HepG2 (cell line): ENCODE results near the gene UBALD1. TPM values are rescaled to one million over a fixed set of nuclear protein-coding genes. Genes with fewer than 3 reads are reported as not detected.

Experiments
- CENPT ChIP-seq: sonication (generic); formaldehyde crosslinking; IDR thresholded peaks from 2 replicates; pipeline ENCODE4 v1.8.0; 2022; ENCODE audit warnings: low read depth, mild to moderate bottlenecking, moderate library complexity, missing genetic modification reagents
- CTCF ChIP-seq: sonication (generic); formaldehyde crosslinking; IDR thresholded peaks from 2 replicates; pipeline ENCODE4 v1.5.0; 2020; ENCODE audit warnings: mild to moderate bottlenecking, missing genetic modification reagents, moderate library complexity
- GFI1 ChIP-seq: sonication (generic); formaldehyde crosslinking; IDR thresholded peaks from 2 replicates; pipeline ENCODE4 v1.5.0; 2020; ENCODE audit warnings: missing genetic modification reagents, mild to moderate bottlenecking, borderline replicate concordance
- HNRNPLL ChIP-seq: fragments of 200-400 bp; formaldehyde crosslinking; IDR thresholded peaks from 2 replicates; pipeline ENCODE4 v1.6.1; 2017; ENCODE audit warnings: mild to moderate bottlenecking, low read depth, low read length; ENCODE audit not compliant: poor library complexity, severe bottlenecking
- HOXD1 ChIP-seq: sonication (generic); formaldehyde crosslinking; IDR thresholded peaks from 2 replicates; pipeline ENCODE4 v1.5.0; 2020; ENCODE audit warnings: missing genetic modification reagents
- KLF6 ChIP-seq: IDR thresholded peaks from 2 replicates; pipeline ENCODE4 v1.8.0; 2016; ENCODE audit warnings: missing biosample characterization, missing genetic modification reagents
- PRDM10 ChIP-seq: sonication (generic); formaldehyde crosslinking; IDR thresholded peaks from 2 replicates; pipeline ENCODE4 v1.4.0; 2020; ENCODE audit warnings: low read depth, missing genetic modification reagents
- RXRB ChIP-seq: IDR thresholded peaks from 2 replicates; pipeline ENCODE4 v1.6.1; 2016; ENCODE audit warnings: borderline replicate concordance, missing genetic modification reagents, missing compliant biosample characterization
- SRSF1 ChIP-seq: fragments of 200-400 bp; formaldehyde crosslinking; optimal IDR thresholded peaks from 2 replicates; pipeline ENCODE3; 2017; ENCODE audit warnings: mild to moderate bottlenecking, low read depth, low read length, moderate library complexity
- TBX2 ChIP-seq: sonication (generic); formaldehyde crosslinking; IDR thresholded peaks from 2 replicates; pipeline ENCODE4 v1.5.0; 2020; ENCODE audit warnings: missing genetic modification reagents, mild to moderate bottlenecking, borderline replicate concordance
- ZNF446 ChIP-seq: sonication (generic); formaldehyde crosslinking; IDR thresholded peaks from 2 replicates; pipeline ENCODE4 v1.5.0; 2020; ENCODE audit warnings: mild to moderate bottlenecking, missing genetic modification reagents
- ZNF501 ChIP-seq: sonication (generic); formaldehyde crosslinking; IDR thresholded peaks from 2 replicates; pipeline ENCODE4 v1.5.1; 2020; ENCODE audit warnings: mild to moderate bottlenecking, moderate library complexity, missing genetic modification reagents
- ZNF510 ChIP-seq: sonication (generic); formaldehyde crosslinking; IDR thresholded peaks from 2 replicates; pipeline ENCODE4 v1.4.0; 2020; ENCODE audit warnings: low read depth, mild to moderate bottlenecking, missing genetic modification reagents
- ZNF780A ChIP-seq: sonication (generic); formaldehyde crosslinking; IDR thresholded peaks from 2 replicates; pipeline ENCODE4 v1.8.0; 2022; ENCODE audit warnings: mild to moderate bottlenecking, missing genetic modification reagents, moderate library complexity
- ZNF816 ChIP-seq: sonication (generic); formaldehyde crosslinking; IDR thresholded peaks from 2 replicates; pipeline ENCODE4 v1.8.0; 2022; ENCODE audit warnings: missing genetic modification reagents, mild to moderate bottlenecking, borderline replicate concordance
- ZNF841 ChIP-seq: sonication (generic); formaldehyde crosslinking; IDR thresholded peaks from 2 replicates; pipeline ENCODE4 v1.8.1; 2023; ENCODE audit warnings: missing genetic modification reagents, borderline replicate concordance
- polyA plus RNA-seq, 8 experiments: library from polyadenylated mRNA; depleted of rRNA in 3 of 8; stranded (reverse) in 7 of 8; unstranded in 1 of 8; fragments of >200 nt; fragmentation: Illumina TruSeq in 4 of 8; extraction: Trizol in 4 of 8; gene quantifications; 2 replicates each; pipeline versions ENCODE4 v1.2.1 to v1.2.3, GENCODE V29; 2011 to 2016; ENCODE audit warnings: low read depth in 4 of 8, missing spikeins in 1 of 8, mixed read lengths in 1 of 8; ENCODE audit not compliant: insufficient read depth in 1 of 8
- total RNA-seq, 5 experiments: library from RNA; depleted of rRNA; stranded (reverse); fragments of >200 nt; fragmentation: Illumina TruSeq; extraction: Trizol; gene quantifications; 2 replicates each; pipeline ENCODE4 v1.2.3, GENCODE V29; 2016; ENCODE audit warnings: low read depth in 1 of 5
- TF ChIP-seq, protein P1 (sequence below): sonication (generic); formaldehyde crosslinking; IDR thresholded peaks from 2 replicates; pipeline ENCODE4 v1.4.0; 2020; ENCODE audit warnings: missing genetic modification reagents
- TF ChIP-seq, protein P2 (sequence below): sonication (generic); formaldehyde crosslinking; IDR thresholded peaks from 2 replicates; pipeline ENCODE4 v1.5.0; 2020; ENCODE audit warnings: missing genetic modification reagents, mild to moderate bottlenecking, borderline replicate concordance

The UBALD1 gene
- total and polyA plus RNA-seq, 2 of the 13 experiments (the other 11 are each of a cell fraction or from before 2014, with no cell fraction given), result 6.8 to 12.3 TPM

DNA sequence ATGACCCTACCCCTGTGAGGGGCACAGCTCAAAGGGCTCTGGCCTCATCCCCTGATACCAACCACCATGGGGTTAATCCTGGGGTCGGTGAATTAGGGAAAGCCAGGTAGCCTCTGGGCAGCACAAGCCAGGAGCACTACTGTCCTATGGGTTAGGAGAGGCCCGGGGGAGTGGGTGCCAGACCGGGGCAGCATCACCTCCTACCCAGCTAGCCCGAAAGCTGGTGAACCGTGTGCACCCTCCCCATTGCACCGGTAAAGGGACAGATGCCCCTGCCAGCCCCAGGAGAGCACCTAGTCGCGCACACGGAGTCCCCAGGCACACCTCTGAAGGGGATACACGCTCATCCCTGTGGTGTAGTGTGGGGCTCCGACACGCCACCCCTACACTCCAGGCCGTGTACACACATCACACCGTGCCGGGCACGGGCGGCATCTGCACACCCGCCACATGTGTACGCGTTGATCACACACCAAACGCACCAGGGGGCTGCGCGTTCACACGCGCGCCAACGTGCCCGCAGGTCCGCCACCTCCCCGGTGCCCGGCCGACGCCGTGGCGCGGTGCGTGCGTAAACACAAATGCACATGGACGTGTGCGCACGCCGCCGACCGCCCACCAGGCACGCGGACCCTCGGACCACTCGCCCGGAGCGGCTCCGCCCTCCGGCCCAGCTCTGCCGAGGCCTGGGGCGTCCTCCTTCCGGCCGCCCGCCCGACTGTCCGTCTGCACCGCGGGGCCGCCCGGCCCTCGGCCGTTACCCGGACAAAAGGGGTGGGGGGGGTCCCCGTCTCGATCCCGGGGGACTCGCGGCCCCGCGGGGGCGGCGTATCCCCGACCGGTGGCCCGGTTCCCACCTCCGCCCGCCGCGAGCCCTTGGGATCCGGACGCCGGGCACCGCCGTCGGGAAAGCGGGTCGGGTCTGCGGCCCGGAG, 785 bp downstream of the UBALD1 start (continued):
- TF ChIP-seq, protein P1, sequence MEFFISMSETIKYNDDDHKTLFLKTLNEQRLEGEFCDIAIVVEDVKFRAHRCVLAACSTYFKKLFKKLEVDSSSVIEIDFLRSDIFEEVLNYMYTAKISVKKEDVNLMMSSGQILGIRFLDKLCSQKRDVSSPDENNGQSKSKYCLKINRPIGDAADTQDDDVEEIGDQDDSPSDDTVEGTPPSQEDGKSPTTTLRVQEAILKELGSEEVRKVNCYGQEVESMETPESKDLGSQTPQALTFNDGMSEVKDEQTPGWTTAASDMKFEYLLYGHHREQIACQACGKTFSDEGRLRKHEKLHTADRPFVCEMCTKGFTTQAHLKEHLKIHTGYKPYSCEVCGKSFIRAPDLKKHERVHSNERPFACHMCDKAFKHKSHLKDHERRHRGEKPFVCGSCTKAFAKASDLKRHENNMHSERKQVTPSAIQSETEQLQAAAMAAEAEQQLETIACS (CRISPR knock-in tag), result peak; percentile 25; the same call in 1 of the 2 replicates
- TF ChIP-seq ZNF501 (CRISPR knock-in tag) (0 out of 2 replicates have a peak, but pooled peaks have one; percentile 29), RXRB (0 out of 2 replicates have a peak, but pooled peaks have one; percentile 26), ZNF841 (CRISPR knock-in tag) (0 out of 2 replicates have a peak, but pooled peaks have one; percentile 44), KLF6 (peak; percentile 10; the same call in 1 of the 2 replicates), PRDM10 (no peak), HOXD1 (CRISPR knock-in tag) (no peak), ZNF446 (CRISPR knock-in tag) (peak; percentile 87), SRSF1 (peak; percentile 3), GFI1 (0 out of 2 replicates have a peak, but pooled peaks have one; percentile 29), CTCF (peak; percentile 15; the same call in 1 of the 2 replicates), TBX2 (CRISPR knock-in tag) (peak; percentile 42; the same call in 1 of the 2 replicates), HNRNPLL (peak; percentile 50), CENPT (CRISPR knock-in tag) (no peak), ZNF816 (0 out of 2 replicates have a peak, but pooled peaks have one; percentile 45), ZNF510 (CRISPR knock-in tag) (no peak), ZNF780A (CRISPR knock-in tag) (0 out of 2 replicates have a peak, but pooled peaks have one; percentile 61)
- TF ChIP-seq, protein P2, sequence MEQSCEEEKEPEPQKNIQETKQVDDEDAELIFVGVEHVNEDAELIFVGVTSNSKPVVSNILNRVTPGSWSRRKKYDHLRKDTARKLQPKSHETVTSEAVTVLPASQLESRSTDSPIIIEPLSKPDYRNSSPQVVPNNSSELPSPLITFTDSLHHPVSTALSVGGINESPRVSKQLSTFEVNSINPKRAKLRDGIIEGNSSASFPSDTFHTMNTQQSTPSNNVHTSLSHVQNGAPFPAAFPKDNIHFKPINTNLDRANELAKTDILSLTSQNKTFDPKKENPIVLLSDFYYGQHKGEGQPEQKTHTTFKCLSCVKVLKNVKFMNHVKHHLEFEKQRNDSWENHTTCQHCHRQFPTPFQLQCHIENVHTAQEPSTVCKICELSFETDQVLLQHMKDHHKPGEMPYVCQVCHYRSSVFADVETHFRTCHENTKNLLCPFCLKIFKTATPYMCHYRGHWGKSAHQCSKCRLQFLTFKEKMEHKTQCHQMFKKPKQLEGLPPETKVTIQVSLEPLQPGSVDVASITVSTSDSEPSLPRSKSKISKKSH (CRISPR knock-in tag), result peak; percentile 52; the same call in 1 of the 2 replicates
